ENCODE data around the gene C16orf54. TPM values are rescaled to one million over a fixed set of nuclear protein-coding genes. Genes with fewer than 3 reads are reported as not detected.

C16orf54 gene
- total and polyA plus RNA-seq, 2 donors (not counting 3 experiments of a cell fraction or from before 2014, with no cell fraction given): not detected

- H3K4me3 ChIP-seq (replicated peaks in 1 of 3; ENCODE audit: insufficient read depth in 1 of 3, low read depth in 1 of 3, low read length in 3 of 3): peak overlapping the region; percentile 80 to 93 (median 88)
- H3K9ac ChIP-seq (replicated peaks; ENCODE audit: extremely low read depth, insufficient read depth, low read length): peak overlapping the region; percentile 77
- ChIA-PET CTCF (interaction anchor here (0.7 to 6.3 kb wide), 15 partner anchors 12 to 98 kb away, joined by 3 to 34 read pairs (median 4); partner anchors contain the start of genes CDIPT and PAGR1), POLR2A (interaction anchor here (1.0 to 1.2 kb wide), 3 partner anchors 13 to 182 kb away, joined by 3 to 9 read pairs (median 3); partner anchors contain the start of gene TAOK2)
- peak overlapping the region; percentile 13 for H3K27ac ChIP-seq (ENCODE audit: insufficient read depth, low read depth, low read length)
- no peaks in the 10 kb centered on the region for H3K36me3 ChIP-seq (ENCODE audit: control insufficient read depth in 2 of 2, extremely low read depth in 1 of 2, insufficient read depth in 2 of 2, low read length in 2 of 2)
- dilution Hi-C loops (cut with MboI; ENCODE audit: extremely low pct_ligation_motif_present, low sequenced_read_pairs): no loop called here
- TF ChIP-seq FOS (IDR thresholded peaks at IDR 0.05; ENCODE audit: borderline replicate concordance, insufficient read depth, low read length): no peak
- TF ChIP-seq JUN (IDR thresholded peaks at IDR 0.05; ENCODE audit: borderline replicate concordance, insufficient read depth, insufficient read length, low read depth): no peak
- no peak for TF ChIP-seq GATA2 (IDR thresholded peaks at IDR 0.05; ENCODE audit: insufficient read depth, insufficient read length, low read depth, low read length)
- TF ChIP-seq MAX (IDR thresholded peaks at IDR 0.05; ENCODE audit: insufficient read depth, insufficient read length): no peak
- TF ChIP-seq POLR2AphosphoS5 (IDR thresholded peaks at IDR 0.05; ENCODE audit: insufficient read depth, low read depth, low read length): no peak
- TF ChIP-seq MYC (IDR thresholded peaks at IDR 0.05; ENCODE audit: low read depth, low read length): no peak
- no peak for TF ChIP-seq CTCF (IDR thresholded peaks at IDR 0.05; ENCODE audit: extremely low read depth in 1 of 2, insufficient read depth in 1 of 2, low read depth in 1 of 2, low read length in 2 of 2)
- peak overlapping the region; percentile 97 for H2AFZ ChIP-seq (ENCODE audit: low read depth, low read length)
- H3K9me1 ChIP-seq (replicated peaks; ENCODE audit: control insufficient read depth, extremely low read depth, insufficient read depth, low read length): no peaks in the 10 kb centered on the region
- intact Hi-C loops (cut with micrococcal nuclease): loop anchor here (1.0 to 5.0 kb wide), 5 partner anchors 14 to 186 kb away; partner anchors contain the start of genes CDIPT and PAGR1
- DNase-seq (ENCODE audit: low read depth, low spot score) (peak; percentile 29), FAIRE-seq (peak; percentile 71)
- peaks cover 56% of the 10 kb centered on the region for H3K79me2 ChIP-seq (ENCODE audit: control insufficient read depth, insufficient read depth, low read length)
- no peaks in the 10 kb centered on the region for H3K9me3 ChIP-seq (replicated peaks; ENCODE audit: control insufficient read depth, insufficient read depth, low read length)
- no peaks in the 10 kb centered on the region for H4K20me1 ChIP-seq (replicated peaks; ENCODE audit: control insufficient read depth, extremely low read depth, insufficient read depth, low read length)
- H3K27me3 ChIP-seq (ENCODE audit: control insufficient read depth in 2 of 2, insufficient read depth in 2 of 2, low read length in 2 of 2): no peaks in the 10 kb centered on the region
- BruUV-seq (replicated peaks): TSS peak; percentile 53
- peak overlapping the region; percentile 87 for H3K4me2 ChIP-seq (ENCODE audit: insufficient read depth, low read length)
- peaks cover 21% of the 10 kb centered on the region for H3K4me1 ChIP-seq (ENCODE audit: control insufficient read depth, extremely low read depth, insufficient read depth, low read length)
These were observed 45.4 kb upstream of the C16orf54 start for GRCh38 chr16:29790949-29791844.
